ENCODE results near the gene TCAP. TPM values are rescaled to one million over a fixed set of nuclear protein-coding genes. Genes with fewer than 3 reads are reported as not detected.

TCAP gene
- polyA plus RNA-seq, 1 of the 3 experiments (the other 2 are of a cell fraction): 0.43 TPM

DNA sequence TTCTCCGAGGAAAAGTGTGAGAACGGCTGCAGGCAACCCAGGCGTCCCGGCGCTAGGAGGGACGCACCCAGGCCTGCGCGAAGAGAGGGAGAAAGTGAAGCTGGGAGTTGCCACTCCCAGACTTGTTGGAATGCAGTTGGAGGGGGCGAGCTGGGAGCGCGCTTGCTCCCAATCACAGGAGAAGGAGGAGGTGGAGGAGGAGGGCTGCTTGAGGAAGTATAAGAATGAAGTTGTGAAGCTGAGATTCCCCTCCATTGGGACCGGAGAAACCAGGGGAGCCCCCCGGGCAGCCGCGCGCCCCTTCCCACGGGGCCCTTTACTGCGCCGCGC, 34.6 kb downstream of the TCAP start, which contains the start of gene ERBB2:
Gene ERBB2, plus strand, starts transcription at position 247 of the 330 bp plus-strand sequence. CDS start 175 bp downstream, outside the sequence.
- H3K27ac ChIP-seq (ENCODE audit: low read depth in 2 of 2, low read length in 1 of 2): no peak within 1 kb of the TSS
- POLR2A ChIA-PET: interaction anchor here (0.6 kb wide), 1 partner anchor 12 kb away, joined by 3 read pairs; the partner anchor contains the start of gene PGAP3
- no peaks in the 10 kb centered on the region for H3K79me2 ChIP-seq (ENCODE audit: insufficient read depth)
- no peaks in the 10 kb centered on the region for H3K9me3 ChIP-seq
- H3K4me3 ChIP-seq (ENCODE audit: low read depth in 2 of 2, low read length in 1 of 2): no peak within 1 kb of the TSS
- no peaks in the 10 kb centered on the region for H3K4me1 ChIP-seq (ENCODE audit: control insufficient read depth in 1 of 2, insufficient read depth in 2 of 2, low read depth in 1 of 2, low read length in 1 of 2)
- no peak within 1 kb of the TSS for H2AFZ ChIP-seq (ENCODE audit: low read depth)
- H3K27me3 ChIP-seq (ENCODE audit: insufficient read depth): no peaks in the 10 kb centered on the region
- no peaks in the 10 kb centered on the region for H3K36me3 ChIP-seq (replicated peaks in 1 of 2; ENCODE audit: control insufficient read depth in 1 of 2, insufficient read depth in 2 of 2, low read length in 1 of 2)
- TF ChIP-seq CHD2 (IDR thresholded peaks at IDR 0.05; ENCODE audit: low read length, partially characterized antibody) (no peak), TCF12 (IDR thresholded peaks at IDR 0.05) (no peak)
- no peak within 1 kb of the TSS for H3K9ac ChIP-seq
- WGBS (ENCODE audit: low lambda C conversion rate): 73% methylated on average over 11 of the region's 20 CpGs
- no peaks in the 10 kb centered on the region for H3F3A ChIP-seq (replicated peaks; ENCODE audit: insufficient read depth)
- H3K4me2 ChIP-seq: no peak within 1 kb of the TSS
- DNase-seq: no peak
- H4K20me1 ChIP-seq (ENCODE audit: insufficient read depth): no peaks in the 10 kb centered on the region
- CTCF ChIA-PET: interaction anchor here (1.0 to 1.7 kb wide), 3 partner anchors 31 to 66 kb away, joined by 3 to 5 read pairs (median 4); partner anchors contain the start of gene MIEN1
- no peaks in the 10 kb centered on the region for H3K9me2 ChIP-seq

DNA sequence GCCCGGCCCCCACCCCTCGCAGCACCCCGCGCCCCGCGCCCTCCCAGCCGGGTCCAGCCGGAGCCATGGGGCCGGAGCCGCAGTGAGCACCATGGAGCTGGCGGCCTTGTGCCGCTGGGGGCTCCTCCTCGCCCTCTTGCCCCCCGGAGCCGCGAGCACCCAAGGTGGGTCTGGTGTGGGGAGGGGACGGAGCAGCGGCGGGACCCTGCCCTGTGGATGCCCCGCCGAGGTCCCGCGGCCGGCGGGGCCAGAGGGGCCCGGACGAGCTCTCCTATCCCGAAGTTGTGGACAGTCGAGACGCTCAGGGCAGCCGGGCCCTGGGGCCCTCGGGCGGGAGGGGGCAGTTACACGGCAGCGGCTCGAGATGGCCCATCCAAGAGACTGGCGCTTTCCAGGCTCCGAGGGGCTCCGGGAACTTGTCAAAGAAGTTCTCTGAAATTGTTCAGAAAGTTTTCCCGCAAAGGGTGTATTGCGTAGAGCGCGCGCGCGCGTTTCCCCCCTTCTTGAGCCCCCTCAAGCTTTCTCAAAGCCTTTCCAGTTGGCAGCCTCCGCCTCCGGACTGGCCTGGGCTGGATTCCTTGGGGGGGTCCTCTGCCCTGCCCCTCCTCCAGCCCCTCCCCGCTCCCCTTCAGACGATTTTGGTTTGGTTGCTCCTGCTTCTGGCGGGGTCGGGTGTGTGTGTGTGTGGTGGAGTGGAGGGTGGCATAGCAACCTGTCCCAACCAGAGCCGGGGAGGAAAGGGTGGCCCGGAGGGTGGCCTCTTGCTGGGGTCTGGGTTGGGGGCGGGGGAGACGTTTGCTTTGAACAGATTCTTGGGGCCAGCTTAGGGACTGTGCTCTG, 35.2 kb downstream of the TCAP start:
- no peak for TF ChIP-seq SIN3A (IDR thresholded peaks at IDR 0.05; ENCODE audit: borderline replicate concordance, low read depth, low read length)
- TF ChIP-seq GABPA (IDR thresholded peaks at IDR 0.05; ENCODE audit: low read depth): no peak
- TF ChIP-seq, protein P1, sequence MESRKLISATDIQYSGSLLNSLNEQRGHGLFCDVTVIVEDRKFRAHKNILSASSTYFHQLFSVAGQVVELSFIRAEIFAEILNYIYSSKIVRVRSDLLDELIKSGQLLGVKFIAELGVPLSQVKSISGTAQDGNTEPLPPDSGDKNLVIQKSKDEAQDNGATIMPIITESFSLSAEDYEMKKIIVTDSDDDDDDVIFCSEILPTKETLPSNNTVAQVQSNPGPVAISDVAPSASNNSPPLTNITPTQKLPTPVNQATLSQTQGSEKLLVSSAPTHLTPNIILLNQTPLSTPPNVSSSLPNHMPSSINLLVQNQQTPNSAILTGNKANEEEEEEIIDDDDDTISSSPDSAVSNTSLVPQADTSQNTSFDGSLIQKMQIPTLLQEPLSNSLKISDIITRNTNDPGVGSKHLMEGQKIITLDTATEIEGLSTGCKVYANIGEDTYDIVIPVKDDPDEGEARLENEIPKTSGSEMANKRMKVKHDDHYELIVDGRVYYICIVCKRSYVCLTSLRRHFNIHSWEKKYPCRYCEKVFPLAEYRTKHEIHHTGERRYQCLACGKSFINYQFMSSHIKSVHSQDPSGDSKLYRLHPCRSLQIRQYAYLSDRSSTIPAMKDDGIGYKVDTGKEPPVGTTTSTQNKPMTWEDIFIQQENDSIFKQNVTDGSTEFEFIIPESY (IDR thresholded peaks at IDR 0.05; ENCODE audit: borderline replicate concordance, low read depth): no peak
- TF ChIP-seq POLR2AphosphoS5 (IDR thresholded peaks at IDR 0.05; ENCODE audit: low read depth, low read length): no peak
- TF ChIP-seq FOXM1 (IDR thresholded peaks at IDR 0.05; ENCODE audit: low read depth): no peak
- TF ChIP-seq, protein P2, sequence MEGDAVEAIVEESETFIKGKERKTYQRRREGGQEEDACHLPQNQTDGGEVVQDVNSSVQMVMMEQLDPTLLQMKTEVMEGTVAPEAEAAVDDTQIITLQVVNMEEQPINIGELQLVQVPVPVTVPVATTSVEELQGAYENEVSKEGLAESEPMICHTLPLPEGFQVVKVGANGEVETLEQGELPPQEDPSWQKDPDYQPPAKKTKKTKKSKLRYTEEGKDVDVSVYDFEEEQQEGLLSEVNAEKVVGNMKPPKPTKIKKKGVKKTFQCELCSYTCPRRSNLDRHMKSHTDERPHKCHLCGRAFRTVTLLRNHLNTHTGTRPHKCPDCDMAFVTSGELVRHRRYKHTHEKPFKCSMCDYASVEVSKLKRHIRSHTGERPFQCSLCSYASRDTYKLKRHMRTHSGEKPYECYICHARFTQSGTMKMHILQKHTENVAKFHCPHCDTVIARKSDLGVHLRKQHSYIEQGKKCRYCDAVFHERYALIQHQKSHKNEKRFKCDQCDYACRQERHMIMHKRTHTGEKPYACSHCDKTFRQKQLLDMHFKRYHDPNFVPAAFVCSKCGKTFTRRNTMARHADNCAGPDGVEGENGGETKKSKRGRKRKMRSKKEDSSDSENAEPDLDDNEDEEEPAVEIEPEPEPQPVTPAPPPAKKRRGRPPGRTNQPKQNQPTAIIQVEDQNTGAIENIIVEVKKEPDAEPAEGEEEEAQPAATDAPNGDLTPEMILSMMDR (IDR thresholded peaks at IDR 0.05): no peak
- TF ChIP-seq TEAD4 (IDR thresholded peaks at IDR 0.05; ENCODE audit: borderline replicate concordance, insufficient read depth): no peak
- TF ChIP-seq, protein P3, sequence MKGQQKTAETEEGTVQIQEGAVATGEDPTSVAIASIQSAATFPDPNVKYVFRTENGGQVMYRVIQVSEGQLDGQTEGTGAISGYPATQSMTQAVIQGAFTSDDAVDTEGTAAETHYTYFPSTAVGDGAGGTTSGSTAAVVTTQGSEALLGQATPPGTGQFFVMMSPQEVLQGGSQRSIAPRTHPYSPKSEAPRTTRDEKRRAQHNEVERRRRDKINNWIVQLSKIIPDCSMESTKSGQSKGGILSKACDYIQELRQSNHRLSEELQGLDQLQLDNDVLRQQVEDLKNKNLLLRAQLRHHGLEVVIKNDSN (IDR thresholded peaks at IDR 0.05; ENCODE audit: borderline replicate concordance, low read depth): no peak
- TF ChIP-seq CHD2 (IDR thresholded peaks at IDR 0.05; ENCODE audit: low read length, partially characterized antibody): no peak
- no peak for TF ChIP-seq RCOR1 (IDR thresholded peaks at IDR 0.05; ENCODE audit: low read length)
- TF ChIP-seq MXI1 (IDR thresholded peaks at IDR 0.05; ENCODE audit: low read depth, low read length): no peak
- TF ChIP-seq RXRA (IDR thresholded peaks at IDR 0.05; ENCODE audit: borderline replicate concordance, low read depth): no peak
- TF ChIP-seq TAF1 (IDR thresholded peaks at IDR 0.05; ENCODE audit: borderline replicate concordance, low read depth, low read length): no peak
- TF ChIP-seq NFIC (IDR thresholded peaks at IDR 0.05; ENCODE audit: borderline replicate concordance): no peak
- TF ChIP-seq ELF1 (IDR thresholded peaks at IDR 0.05): no peak
- TF ChIP-seq EZH2phosphoT487 (IDR thresholded peaks at IDR 0.05; ENCODE audit: borderline replicate concordance, low read depth): no peak
- no peak for TF ChIP-seq SMC3 (IDR thresholded peaks at IDR 0.05; ENCODE audit: low read depth, low read length)
- TF ChIP-seq, protein P4, sequence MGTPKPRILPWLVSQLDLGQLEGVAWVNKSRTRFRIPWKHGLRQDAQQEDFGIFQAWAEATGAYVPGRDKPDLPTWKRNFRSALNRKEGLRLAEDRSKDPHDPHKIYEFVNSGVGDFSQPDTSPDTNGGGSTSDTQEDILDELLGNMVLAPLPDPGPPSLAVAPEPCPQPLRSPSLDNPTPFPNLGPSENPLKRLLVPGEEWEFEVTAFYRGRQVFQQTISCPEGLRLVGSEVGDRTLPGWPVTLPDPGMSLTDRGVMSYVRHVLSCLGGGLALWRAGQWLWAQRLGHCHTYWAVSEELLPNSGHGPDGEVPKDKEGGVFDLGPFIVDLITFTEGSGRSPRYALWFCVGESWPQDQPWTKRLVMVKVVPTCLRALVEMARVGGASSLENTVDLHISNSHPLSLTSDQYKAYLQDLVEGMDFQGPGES (IDR thresholded peaks at IDR 0.05; ENCODE audit: low read depth, low read length): no peak

More for the DNA sequence above, 35.2 kb downstream of the TCAP start:
- H3K27ac ChIP-seq (ENCODE audit: low read depth in 2 of 2, low read length in 1 of 2): no peak overlapping the region
- H3K4me2 ChIP-seq: no peak overlapping the region
- no peak overlapping the region for H3K4me3 ChIP-seq (ENCODE audit: low read depth in 2 of 2, low read length in 1 of 2)
- POLR2A ChIA-PET: interaction anchor here (0.6 kb wide), 1 partner anchor 13 kb away, joined by 3 read pairs; the partner anchor contains the start of gene PGAP3
- no peaks in the 10 kb centered on the region for H3K79me2 ChIP-seq (ENCODE audit: insufficient read depth)
- 65% methylated on average over 41 of the region's 57 CpGs for WGBS (ENCODE audit: low lambda C conversion rate)
- no peaks in the 10 kb centered on the region for H3F3A ChIP-seq (replicated peaks; ENCODE audit: insufficient read depth)
- no peaks in the 10 kb centered on the region for H3K27me3 ChIP-seq (ENCODE audit: insufficient read depth)
- no peaks in the 10 kb centered on the region for H3K9me2 ChIP-seq
- CTCF ChIA-PET: interaction anchor here (0.6 to 1.7 kb wide), 3 partner anchors 30 to 189 kb away, joined by 3 to 5 read pairs (median 3); partner anchors contain the start of gene MIEN1
- H4K20me1 ChIP-seq (ENCODE audit: insufficient read depth): no peaks in the 10 kb centered on the region
- no peak overlapping the region for H3K9ac ChIP-seq
- no peak for DNase-seq
- H3K36me3 ChIP-seq (replicated peaks in 1 of 2; ENCODE audit: control insufficient read depth in 1 of 2, insufficient read depth in 2 of 2, low read length in 1 of 2): no peaks in the 10 kb centered on the region
- no peaks in the 10 kb centered on the region for H3K9me3 ChIP-seq
- H3K4me1 ChIP-seq (ENCODE audit: control insufficient read depth in 1 of 2, insufficient read depth in 2 of 2, low read depth in 1 of 2, low read length in 1 of 2): no peaks in the 10 kb centered on the region
- H2AFZ ChIP-seq (ENCODE audit: low read depth): no peak overlapping the region

Data from SK-N-SH (cell line).